Measurements from ENCODE around the gene LMNTD1.

DNA sequence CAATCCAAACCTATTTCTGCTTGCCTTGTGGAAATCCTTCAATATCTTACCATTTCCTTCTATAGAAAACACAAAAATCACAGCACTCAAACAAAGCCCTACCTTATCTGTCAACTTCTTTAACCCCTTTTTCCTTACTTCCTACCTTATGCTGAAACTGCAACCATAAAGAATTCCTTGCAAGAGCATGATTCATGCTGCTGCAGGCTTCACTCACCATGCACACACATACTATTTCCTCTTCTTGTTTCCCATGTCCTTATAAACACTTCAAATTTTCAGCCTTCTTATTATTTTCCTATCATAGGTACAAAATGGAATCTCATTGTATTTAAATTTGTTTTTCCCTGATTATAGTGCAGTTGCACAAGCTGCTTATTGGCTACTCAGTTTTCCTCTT, 23.3 kb downstream of the LMNTD1 start:
- TF ChIP-seq, protein P1, sequence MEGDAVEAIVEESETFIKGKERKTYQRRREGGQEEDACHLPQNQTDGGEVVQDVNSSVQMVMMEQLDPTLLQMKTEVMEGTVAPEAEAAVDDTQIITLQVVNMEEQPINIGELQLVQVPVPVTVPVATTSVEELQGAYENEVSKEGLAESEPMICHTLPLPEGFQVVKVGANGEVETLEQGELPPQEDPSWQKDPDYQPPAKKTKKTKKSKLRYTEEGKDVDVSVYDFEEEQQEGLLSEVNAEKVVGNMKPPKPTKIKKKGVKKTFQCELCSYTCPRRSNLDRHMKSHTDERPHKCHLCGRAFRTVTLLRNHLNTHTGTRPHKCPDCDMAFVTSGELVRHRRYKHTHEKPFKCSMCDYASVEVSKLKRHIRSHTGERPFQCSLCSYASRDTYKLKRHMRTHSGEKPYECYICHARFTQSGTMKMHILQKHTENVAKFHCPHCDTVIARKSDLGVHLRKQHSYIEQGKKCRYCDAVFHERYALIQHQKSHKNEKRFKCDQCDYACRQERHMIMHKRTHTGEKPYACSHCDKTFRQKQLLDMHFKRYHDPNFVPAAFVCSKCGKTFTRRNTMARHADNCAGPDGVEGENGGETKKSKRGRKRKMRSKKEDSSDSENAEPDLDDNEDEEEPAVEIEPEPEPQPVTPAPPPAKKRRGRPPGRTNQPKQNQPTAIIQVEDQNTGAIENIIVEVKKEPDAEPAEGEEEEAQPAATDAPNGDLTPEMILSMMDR (IDR thresholded peaks at IDR 0.05 in 2 of 3, conservative IDR thresholded peaks at IDR 0.05 in 1 of 3; ENCODE audit: control insufficient read depth in 2 of 3, extremely low read depth in 1 of 3, insufficient read depth in 1 of 3, low read depth in 3 of 3, low read length in 3 of 3), result no peak
- TF ChIP-seq POLR2AphosphoS5 (IDR thresholded peaks at IDR 0.05; ENCODE audit: low read length) (no peak), EP300 (IDR thresholded peaks at IDR 0.05; ENCODE audit: borderline replicate concordance in 1 of 2, control insufficient read depth in 1 of 2, low read depth in 2 of 2, low read length in 2 of 2) (no peak), HDAC6 (IDR thresholded peaks at IDR 0.05; ENCODE audit: unreplicated experiment) (no peak), CREB1 (IDR thresholded peaks at IDR 0.05; ENCODE audit: low read depth) (no peak), SPI1 (IDR thresholded peaks at IDR 0.05; ENCODE audit: borderline replicate concordance, insufficient read depth, low read depth, low read length) (no peak)
- TF ChIP-seq, protein P2, sequence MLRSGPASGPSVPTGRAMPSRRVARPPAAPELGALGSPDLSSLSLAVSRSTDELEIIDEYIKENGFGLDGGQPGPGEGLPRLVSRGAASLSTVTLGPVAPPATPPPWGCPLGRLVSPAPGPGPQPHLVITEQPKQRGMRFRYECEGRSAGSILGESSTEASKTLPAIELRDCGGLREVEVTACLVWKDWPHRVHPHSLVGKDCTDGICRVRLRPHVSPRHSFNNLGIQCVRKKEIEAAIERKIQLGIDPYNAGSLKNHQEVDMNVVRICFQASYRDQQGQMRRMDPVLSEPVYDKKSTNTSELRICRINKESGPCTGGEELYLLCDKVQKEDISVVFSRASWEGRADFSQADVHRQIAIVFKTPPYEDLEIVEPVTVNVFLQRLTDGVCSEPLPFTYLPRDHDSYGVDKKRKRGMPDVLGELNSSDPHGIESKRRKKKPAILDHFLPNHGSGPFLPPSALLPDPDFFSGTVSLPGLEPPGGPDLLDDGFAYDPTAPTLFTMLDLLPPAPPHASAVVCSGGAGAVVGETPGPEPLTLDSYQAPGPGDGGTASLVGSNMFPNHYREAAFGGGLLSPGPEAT (IDR thresholded peaks at IDR 0.05; ENCODE audit: low read depth), result no peak

All from GM12878 (cell line).